GM20000 (cell line): ENCODE data around the gene CYTH1.

Experiments
- DNase-seq: peaks from one replicate; pipeline ENCODE4 v3.0.0; 2012; ENCODE audit warnings: low spot score
- TF ChIP-seq, protein P1 (sequence below): IDR thresholded peaks from 2 replicates; pipeline ENCODE4 v1.5.1; 2012; ENCODE audit warnings: mild to moderate bottlenecking, control low read depth; ENCODE audit errors: extremely low read depth, missing control alignments

Gene CYTH1

DNA sequence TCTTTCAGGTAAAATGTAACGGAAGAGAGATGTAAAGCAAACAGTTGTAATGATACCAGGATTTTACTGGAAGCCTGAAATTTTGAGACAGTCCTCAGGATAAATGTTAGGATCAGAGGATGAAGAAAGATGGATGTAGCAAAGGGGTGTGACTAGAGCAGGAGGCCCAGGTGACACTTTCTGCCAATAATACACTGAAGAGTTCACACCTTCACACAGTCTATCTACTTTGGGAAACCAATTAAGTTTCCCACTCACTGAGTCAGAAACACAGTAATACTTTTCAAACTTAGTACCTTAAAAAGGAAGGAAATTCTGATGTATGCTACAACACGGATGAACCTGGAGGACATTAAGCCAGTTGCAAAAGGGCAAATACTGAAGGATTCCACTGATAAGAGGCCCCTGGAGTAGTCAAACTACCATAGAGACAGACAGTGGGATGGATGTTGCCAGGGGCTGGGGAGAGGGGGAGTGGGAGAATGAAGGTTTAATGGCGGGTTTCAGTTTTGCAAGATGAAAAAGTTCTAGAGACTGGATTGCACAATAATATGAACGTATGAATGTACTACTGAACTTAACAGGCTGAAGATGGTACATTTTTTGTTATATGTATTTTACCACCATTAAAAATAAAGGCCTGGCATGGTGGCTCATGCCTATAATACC is 62.3 kb downstream of the CYTH1 start:
- no peak for DNase-seq
- TF ChIP-seq, protein P1, sequence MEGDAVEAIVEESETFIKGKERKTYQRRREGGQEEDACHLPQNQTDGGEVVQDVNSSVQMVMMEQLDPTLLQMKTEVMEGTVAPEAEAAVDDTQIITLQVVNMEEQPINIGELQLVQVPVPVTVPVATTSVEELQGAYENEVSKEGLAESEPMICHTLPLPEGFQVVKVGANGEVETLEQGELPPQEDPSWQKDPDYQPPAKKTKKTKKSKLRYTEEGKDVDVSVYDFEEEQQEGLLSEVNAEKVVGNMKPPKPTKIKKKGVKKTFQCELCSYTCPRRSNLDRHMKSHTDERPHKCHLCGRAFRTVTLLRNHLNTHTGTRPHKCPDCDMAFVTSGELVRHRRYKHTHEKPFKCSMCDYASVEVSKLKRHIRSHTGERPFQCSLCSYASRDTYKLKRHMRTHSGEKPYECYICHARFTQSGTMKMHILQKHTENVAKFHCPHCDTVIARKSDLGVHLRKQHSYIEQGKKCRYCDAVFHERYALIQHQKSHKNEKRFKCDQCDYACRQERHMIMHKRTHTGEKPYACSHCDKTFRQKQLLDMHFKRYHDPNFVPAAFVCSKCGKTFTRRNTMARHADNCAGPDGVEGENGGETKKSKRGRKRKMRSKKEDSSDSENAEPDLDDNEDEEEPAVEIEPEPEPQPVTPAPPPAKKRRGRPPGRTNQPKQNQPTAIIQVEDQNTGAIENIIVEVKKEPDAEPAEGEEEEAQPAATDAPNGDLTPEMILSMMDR = no peak

GRCh38 chr17:78718575-78719208 is 63.4 kb downstream of the CYTH1 start:
- TF ChIP-seq, protein P1 = no peak
- DNase-seq = no peak

- TF ChIP-seq, protein P1 = no peak
- no peak for DNase-seq
These were observed 64.6 kb downstream of the CYTH1 start for GRCh38 chr17:78717431-78717980.

DNA sequence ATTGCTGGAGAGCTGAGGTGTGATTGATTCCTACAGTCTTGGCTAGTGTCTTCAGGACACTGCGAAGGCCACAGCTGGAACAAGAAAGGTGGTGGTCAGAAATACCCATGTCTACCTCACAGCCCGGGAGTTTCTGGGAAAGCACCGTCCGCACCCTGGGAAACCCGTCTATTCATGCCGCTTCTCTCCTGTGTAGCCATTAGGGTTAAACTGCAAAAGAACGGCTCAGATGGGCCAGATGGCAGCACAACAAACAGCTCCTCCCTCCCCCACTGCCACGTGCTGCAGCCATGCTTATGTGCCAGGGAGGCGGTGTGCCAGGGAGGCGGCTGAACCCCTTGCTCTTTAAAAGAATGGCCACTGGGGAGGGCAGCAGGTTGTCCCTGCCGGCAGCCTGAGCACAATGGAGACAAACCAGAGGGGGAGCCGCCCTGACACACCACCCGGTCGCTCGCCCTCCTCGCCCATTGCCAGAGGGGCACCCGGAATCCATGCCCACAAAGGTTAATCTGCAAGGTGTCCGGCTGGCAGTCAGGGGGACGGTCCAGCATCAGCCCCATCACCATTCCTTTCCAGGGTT is 65.2 kb downstream of the CYTH1 start:
- TF ChIP-seq, protein P1 = no peak
- no peak for DNase-seq

- TF ChIP-seq, protein P1 = no peak
These were observed 65.8 kb downstream of the CYTH1 start for GRCh38 chr17:78716292-78716691.

GRCh38 chr17:78715876-78716275 is 66.2 kb downstream of the CYTH1 start:
- TF ChIP-seq, protein P1 = no peak
- no peak for DNase-seq

More at GRCh38 chr17:78716292-78716691, 65.8 kb downstream of the CYTH1 start:
- DNase-seq = no peak

DNA sequence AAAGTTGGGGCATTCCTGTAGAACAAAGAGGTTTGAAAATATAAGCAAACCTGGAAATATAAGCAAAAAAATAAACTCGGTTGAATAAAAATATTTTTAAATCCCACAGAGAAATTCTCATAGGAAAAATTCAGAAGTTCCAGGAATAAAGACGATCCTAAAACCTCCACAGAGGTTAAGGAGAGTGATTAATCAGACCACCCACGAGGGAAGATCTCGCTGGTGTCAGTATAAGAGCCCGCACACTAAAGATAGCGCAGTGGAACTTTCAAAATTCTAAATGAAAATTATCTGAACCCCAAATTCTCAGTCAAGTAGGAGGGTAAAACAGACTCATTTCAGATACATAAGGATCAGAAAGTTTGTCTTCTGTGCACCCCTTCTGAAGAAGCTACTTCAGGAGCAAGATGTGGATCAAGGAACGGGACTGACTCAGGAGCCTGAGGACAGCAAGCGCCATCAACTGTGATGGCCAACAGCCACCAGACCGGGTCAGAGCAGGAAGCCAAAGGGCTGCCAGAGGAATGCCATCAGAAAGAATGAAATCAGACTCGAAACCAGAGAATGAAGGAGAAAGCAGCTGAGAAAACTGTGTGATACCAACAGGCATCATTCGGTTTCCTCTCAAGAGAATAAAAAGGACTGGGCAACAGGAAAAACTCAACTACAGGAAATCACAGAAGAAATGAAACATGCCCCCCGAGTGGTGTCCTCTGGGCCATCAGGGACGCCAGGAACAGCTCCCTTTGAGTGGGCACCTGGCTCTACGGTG is 66.9 kb downstream of the CYTH1 start:
- DNase-seq = no peak
- TF ChIP-seq, protein P1 = no peak
